ENCODE measurements around the gene APBA1.
A peak's percentile ranks its signal among the peaks of the same experiment; 100 is the strongest.

APBA1 gene

GRCh38 chr9:69671879-69672595, at the start of gene APBA1:
Gene APBA1 (minus strand): TSS chr9:69672371.
- no peak for DNase-seq

DNA sequence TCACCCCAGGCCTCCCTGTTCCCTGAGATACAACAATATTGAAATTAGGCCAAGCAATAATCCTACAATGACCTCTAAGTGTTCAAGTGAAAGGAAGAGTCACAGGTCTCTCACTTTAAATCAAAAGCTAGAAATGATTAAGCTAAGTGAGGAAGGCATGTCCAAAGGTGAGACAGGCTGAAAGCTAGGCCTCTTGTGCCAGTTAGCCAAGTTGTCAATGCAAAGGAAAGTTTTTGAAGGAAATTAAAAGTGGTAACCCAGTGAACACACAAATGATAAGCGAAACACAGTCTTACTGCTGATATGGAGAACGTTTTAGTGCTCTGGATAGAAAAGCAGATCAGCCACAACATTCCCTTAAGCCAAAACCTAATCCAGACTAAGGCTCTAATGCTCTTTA, 47.8 kb upstream of the APBA1 start:
- DNase-seq, result no peak

DNA sequence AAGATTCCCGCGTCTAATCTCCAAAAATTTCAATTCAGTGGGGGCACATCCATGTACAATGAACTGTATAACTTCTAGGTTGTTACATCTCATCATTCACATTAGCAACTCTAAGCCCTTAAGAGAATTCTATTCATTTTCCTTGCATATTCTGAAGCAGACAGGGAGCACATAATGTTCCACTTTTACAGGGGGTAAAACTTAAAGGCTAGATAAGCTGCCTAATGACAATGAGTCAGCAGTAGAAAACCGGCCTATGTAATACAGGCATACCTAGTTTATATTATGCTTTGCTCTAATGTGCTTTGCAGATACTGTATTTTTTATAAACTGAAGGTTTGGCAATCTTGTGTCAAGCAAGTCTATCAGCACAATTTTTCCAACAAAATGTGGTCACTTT, 47.2 kb upstream of the APBA1 start:
- DNase-seq, result no peak

DNA sequence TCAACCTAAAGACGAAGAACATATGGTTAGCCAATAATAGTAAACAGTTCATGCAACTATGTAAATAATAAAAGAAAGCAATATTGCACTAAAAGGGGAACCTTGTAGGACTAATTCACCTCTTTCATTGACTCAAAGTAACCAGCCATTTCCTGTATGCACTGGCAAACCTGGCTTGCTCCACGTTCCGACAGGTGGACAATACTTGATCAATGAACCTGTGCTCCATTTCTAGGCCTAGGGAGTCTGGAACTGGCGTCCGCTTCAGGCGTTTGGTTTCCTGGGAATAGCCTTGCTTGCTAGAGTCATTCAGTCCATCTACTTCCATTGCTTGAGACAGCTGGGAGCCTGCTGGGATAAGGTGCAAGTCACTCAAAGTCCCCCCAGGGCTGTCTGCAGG, 46.0 kb upstream of the APBA1 start:
- no peak for DNase-seq

- no peak for DNase-seq
These were observed 43.7 kb upstream of the APBA1 start for GRCh38 chr9:69715825-69716224.

DNA sequence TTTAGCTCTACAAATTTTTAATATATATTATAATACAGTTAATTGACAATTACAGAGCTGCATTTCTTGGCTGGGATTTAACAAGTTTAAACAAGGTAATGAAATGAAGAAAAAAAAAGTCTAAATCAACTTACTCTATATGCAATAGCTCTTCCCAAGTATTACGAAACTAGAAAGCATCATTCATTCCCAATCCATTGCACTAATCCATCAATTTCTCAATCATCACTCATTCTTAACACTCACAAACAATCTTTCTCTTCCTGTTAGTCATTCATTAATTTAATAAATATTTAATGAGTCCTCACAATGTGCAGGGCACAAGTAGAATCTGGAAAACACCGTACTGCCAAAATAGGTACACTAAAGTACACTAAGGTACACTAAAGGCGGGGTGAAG, 42.9 kb upstream of the APBA1 start:
- DNase-seq, result no peak

GRCh38 chr9:69697475-69697874, 25.3 kb upstream of the APBA1 start:
- DNase-seq, result no peak

DNA sequence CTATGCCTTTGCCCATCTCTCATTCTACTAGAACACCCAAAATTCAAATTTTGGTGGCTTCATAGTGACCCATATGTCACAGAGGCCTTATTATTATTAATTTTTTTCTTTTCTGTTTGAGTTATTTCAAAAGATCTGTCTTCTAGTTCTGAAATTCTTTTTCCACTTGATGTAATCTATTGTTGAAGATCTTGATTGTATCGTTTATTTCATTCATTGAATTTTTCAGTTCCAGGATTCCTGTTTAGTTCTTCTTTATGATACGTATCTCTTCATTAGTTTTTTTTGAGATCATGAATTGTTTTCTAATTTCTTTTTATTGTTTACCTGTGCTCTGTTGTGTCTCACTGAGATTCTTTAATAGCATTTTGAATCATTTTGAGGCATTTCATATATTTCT, 24.6 kb upstream of the APBA1 start:
- no peak for DNase-seq

GRCh38 chr9:69689991-69690538, 17.9 kb upstream of the APBA1 start:
- no peak for DNase-seq

GRCh38 chr9:69683927-69684326, 11.8 kb upstream of the APBA1 start:
- DNase-seq, result no peak

- DNase-seq, result no peak
These were observed 6.8 kb upstream of the APBA1 start for GRCh38 chr9:69678843-69679538.

DNA sequence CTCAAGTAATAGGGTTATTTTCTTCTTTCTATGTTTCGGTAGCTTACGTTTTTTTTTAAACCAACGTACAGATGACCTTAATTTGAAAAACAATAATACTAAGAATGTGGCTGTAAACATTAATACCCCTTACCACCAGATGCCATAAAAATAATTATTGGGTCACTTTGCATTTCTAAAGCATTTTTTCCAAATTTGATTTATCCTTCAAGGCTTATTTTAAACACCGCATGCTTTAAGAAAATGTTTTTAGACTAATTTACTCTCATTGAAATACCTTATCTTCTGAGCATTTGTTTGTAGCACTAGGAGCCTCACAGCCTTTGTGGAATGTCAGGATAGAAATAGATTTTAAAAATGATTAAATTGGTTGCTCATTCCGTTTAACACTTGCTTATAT, 5.8 kb upstream of the APBA1 start:
- DNase-seq, result no peak

- DNase-seq, result no peak
These were observed 3.4 kb upstream of the APBA1 start for GRCh38 chr9:69675563-69675962.

- peak; percentile 47 for DNase-seq
These were observed 2.7 kb upstream of the APBA1 start for GRCh38 chr9:69674716-69675438.

DNA sequence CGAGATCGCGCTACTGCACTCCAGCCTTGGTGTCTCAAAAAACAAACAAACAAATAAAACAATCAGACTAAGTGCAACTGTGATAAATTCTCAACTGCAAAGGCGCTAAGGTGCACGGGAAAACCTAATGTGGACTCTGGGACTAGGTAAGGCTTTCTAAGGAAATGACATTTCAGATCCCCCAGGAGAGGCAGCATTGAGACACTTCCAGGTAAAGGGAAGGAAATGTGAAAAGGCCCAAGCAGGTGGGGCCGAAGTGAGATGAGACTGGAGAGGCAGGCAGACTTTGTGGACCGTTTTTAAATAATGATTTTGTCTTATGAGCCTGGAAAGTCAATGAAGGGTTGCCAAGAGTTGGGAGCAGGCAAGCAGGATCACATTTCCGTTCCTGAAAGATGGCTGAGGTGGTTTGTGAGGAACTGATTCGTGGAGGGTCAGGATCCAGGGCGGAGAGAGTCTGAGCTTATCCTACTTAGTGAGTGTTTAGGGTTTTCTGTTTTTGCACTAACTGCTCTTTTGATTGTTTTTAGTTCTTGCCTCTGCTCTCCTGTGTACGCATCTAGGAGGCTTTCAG, 2.0 kb upstream of the APBA1 start:
- no peak for DNase-seq

GRCh38 chr9:69673311-69673640, 1.1 kb upstream of the APBA1 start:
- DNase-seq, result no peak

DNA sequence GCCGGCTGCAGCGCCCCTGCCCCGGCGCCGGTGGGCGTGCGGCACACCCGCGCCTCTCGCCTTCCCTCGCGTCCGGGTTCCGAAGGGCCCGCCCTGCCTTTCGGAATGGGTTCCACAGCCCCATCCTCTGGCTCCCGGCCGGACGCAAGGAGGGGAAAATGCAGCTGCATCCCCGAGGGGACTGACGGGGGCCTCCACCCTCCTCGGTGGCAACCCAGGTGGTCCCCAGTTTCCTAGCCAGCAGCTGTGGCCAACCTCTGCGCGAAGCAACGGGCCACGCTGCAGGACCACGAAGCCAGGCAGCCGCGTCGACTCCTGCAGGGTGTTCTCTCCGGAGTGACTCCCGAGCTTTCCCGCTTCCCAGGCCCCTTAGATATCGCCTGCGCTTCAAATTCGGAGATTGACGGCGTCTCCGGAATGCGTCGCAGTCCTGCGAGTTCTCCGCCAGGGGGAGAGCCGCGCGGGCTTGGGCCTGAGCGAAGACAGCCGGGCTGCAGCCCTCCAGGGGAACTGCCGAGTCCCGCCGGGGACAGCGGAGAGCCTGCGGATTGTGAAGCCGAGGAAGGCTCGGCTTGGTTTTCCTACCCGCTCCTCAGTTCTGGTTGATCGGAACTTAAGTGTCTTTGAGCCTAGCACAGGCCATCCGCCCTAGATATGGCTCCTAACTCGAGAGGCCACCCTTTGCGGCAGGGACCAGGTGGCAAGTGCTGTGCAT, 582 bp upstream of the APBA1 start:
- peak; percentile 82 for DNase-seq

DNA sequence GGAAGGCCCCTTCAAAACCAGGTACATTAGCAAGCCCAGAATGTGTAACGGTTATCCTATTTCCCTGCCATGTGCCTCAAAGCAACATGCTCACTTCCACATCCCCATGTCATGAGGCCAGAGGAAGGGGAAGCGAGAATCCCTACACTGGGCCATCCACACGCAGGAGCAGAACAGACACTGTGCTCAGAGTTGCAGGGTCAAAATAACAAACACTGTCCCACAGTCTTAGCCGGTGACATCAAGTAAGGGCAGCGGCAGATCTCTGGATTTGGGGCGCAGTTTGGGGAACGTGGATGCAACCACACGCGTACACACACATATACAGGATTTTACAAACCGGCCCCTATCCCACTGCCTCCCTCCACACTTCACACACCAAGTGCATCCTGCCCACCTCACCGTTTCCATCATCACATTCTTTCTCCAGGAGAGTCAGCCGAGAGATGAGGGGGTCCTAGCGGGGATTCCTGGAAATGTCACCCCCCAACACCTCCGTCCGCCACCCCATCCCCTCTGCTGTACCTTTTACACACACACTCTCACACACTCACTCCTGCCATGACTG, 776 bp downstream of the APBA1 start:
- DNase-seq, result no peak

DNA sequence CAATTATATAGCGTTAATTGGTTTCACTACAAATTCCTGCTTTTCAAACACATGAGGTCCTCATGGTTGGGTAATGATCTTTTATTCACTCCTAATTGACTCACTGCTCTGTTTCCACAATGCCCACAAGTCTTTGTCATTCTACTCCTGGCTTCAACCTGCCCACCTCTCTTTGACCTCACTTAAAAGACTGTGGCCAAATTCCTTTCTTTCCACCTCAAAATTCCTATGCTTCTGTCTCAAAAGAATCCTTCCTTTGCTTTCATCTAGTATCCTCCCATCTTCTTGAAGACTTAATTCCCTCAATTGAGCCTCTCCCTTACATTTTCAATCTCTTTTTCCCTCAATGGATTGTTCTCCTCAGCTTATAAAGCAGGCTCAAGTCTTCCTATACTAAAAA, 4.9 kb downstream of the APBA1 start:
- DNase-seq, result no peak

GRCh38 chr9:69660304-69660703, 11.9 kb downstream of the APBA1 start:
- peak; percentile 5 for DNase-seq

DNA sequence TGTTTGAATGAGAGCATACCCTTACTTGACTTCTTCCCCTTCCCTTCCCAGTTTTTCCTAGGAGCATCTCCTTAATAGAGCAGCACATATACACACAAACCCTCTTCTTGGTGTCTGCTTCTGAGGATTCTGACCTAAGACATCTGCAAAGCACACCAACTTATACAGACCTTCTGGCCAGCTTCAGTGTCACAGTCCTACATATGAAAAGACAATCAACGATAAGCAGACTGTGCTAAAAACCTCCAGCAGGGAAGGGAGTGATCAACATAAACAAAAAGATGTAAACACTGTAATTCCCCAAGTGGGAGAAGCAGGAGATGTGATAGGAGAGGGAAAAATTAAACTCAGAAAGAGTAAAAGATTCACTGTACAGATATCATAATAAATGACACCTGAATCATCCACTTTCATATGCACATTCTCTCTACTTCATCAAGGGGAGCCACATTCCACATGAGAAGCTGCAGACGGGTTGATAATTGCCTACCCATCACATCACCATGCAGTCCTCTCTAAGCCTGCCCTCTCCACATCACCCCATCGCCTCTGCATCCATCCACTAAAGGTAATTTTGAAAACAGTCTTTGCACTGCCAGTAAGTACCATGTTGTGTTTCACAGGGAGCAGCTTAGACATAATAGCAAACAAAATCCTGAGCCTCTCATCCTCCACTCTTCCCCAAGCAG, 13.0 kb downstream of the APBA1 start:
- no peak for DNase-seq

GRCh38 chr9:69657269-69657668, 14.9 kb downstream of the APBA1 start:
- DNase-seq, result no peak

Measured in DMS153 (cell line).